GM21526 (cell line): ENCODE measurements around the gene NDOR1.

ENCODE experiments used
- ATAC-seq: cut with Tn5 transposase; IDR thresholded peaks from one replicate; pipeline ENCODE4 v1.9.1; 2021; ENCODE audit warnings: moderate library complexity; ENCODE audit not compliant: unreplicated experiment, low FRiP score

NDOR1 gene

GRCh38 chr9:137218212-137218753, 12.8 kb downstream of the NDOR1 start:
- ATAC-seq = no peak

GRCh38 chr9:137218754-137219271, 13.3 kb downstream of the NDOR1 start:
- ATAC-seq = no peak

- no peak for ATAC-seq
Measured at GRCh38 chr9:137219757-137220316, 14.3 kb downstream of the NDOR1 start.

GRCh38 chr9:137220317-137221094, 15.0 kb downstream of the NDOR1 start:
- no peak for ATAC-seq

- no peak for ATAC-seq
Measured at GRCh38 chr9:137221095-137221505, 15.6 kb downstream of the NDOR1 start.

- ATAC-seq = no peak
Measured at GRCh38 chr9:137221506-137222111, 16.1 kb downstream of the NDOR1 start.

- ATAC-seq = no peak
Measured at GRCh38 chr9:137222190-137223077, 16.9 kb downstream of the NDOR1 start, which contains the start of gene RNF208. RNF208 (minus strand) TSS chr9:137222240; CDS start chr9:137221212, 1,028 bp downstream.

- peak; percentile 55 for ATAC-seq
Measured at GRCh38 chr9:137223078-137223970, 17.8 kb downstream of the NDOR1 start.

GRCh38 chr9:137224830-137225694, 19.6 kb downstream of the NDOR1 start, which contains the start of gene CYSRT1:
CYSRT1 (plus strand) TSS chr9:137225174; CDS start chr9:137225622, 448 bp downstream.
- ATAC-seq = no peak

GRCh38 chr9:137225699-137226331, 20.3 kb downstream of the NDOR1 start:
- ATAC-seq = no peak

- ATAC-seq = no peak
Measured at GRCh38 chr9:137226338-137227053, 21.0 kb downstream of the NDOR1 start.

- ATAC-seq = no peak
Measured at GRCh38 chr9:137227054-137227852, 21.8 kb downstream of the NDOR1 start, which contains the start of gene RNF224. RNF224 (plus strand) TSS chr9:137227502; CDS start chr9:137228336, 834 bp downstream.

- ATAC-seq = no peak
Measured at GRCh38 chr9:137227853-137228505, 22.5 kb downstream of the NDOR1 start.

GRCh38 chr9:137228506-137228967, 23.0 kb downstream of the NDOR1 start:
- ATAC-seq = no peak
